Lung (tissue), 12 donors: Measurements from ENCODE around the gene PHC3. TPM values are rescaled to one million over a fixed set of nuclear protein-coding genes. Genes with fewer than 3 reads are reported as not detected.

Experiments
- ATAC-seq: fragments of 200-7000 bp; cut with Tn5 transposase; one replicate; pipeline ENCODE4 v1.9.1; 2020; ENCODE audit warnings: moderate number of reproducible peaks; ENCODE audit not compliant: insufficient read depth, low FRiP score
- DNase-seq, 3 donors: peaks; one replicate each; pipeline ENCODE4 v3.0.0-alpha.2; 2013 to 2017
- H3K27ac ChIP-seq, 2 donors: one replicate each; pipeline ENCODE4 v1.5.1; 2013; ENCODE audit warnings: mild to moderate bottlenecking in 2 of 2, moderate library complexity in 2 of 2, control low read depth in 1 of 2, inconsistent platforms in 1 of 2, low read depth in 1 of 2, low read length in 1 of 2
- H3K27me3 ChIP-seq, 3 donors: one replicate each; pipeline ENCODE4 v1.5.1; 2013; ENCODE audit warnings: low read length in 2 of 3; ENCODE audit not compliant: control insufficient read depth in 3 of 3, insufficient read depth in 3 of 3
- H3K36me3 ChIP-seq, 4 donors: one replicate each; pipeline ENCODE4 v1.5.1; 2013; ENCODE audit warnings: low read length in 4 of 4, mild to moderate bottlenecking in 1 of 4, moderate library complexity in 1 of 4; ENCODE audit not compliant: control insufficient read depth in 4 of 4, insufficient read depth in 4 of 4
- H3K4me1 ChIP-seq, 5 donors: one replicate each; pipeline ENCODE4 v1.5.1; 2013; ENCODE audit warnings: low read length in 5 of 5, mild to moderate bottlenecking in 2 of 5, moderate library complexity in 1 of 5; ENCODE audit not compliant: control insufficient read depth in 5 of 5, insufficient read depth in 5 of 5
- H3K4me3 ChIP-seq: one replicate; pipeline ENCODE4 v1.5.1; 2013; ENCODE audit warnings: mild to moderate bottlenecking, control low read depth, moderate library complexity
- H3K9ac ChIP-seq, 2 donors: one replicate each; pipeline ENCODE4 v1.5.1; 2013; ENCODE audit warnings: low read length in 2 of 2, control low read depth in 1 of 2; ENCODE audit not compliant: insufficient read depth in 1 of 2
- H3K9me3 ChIP-seq, 4 donors: one replicate each; pipeline ENCODE4 v1.5.1; 2013; ENCODE audit warnings: low read length in 3 of 4, mild to moderate bottlenecking in 1 of 4, moderate library complexity in 1 of 4; ENCODE audit not compliant: control insufficient read depth in 4 of 4, insufficient read depth in 3 of 4
- WGBS, 2 donors: extraction: QIAGEN DNeasy Blood & Tissue Kit; methylation state at CpG; one replicate each; pipeline ENCODE4 v1.1.7; 2013; 5-methylcytosine and 5-hydroxymethylcytosine counted together
- polyA plus RNA-seq, 2 donors: library from polyadenylated mRNA; stranded (reverse); fragments of 200-250 nt; gene quantifications; one replicate each; pipeline ENCODE4 v1.2.1, GENCODE V29; 2013
- total RNA-seq, 2 donors: library from RNA; depleted of rRNA in 1 of 2; stranded (reverse); fragments of >200 nt in 1 of 2; gene quantifications; one replicate each; pipeline ENCODE4 v1.2.1, GENCODE V29; 2014 to 2021
- TF ChIP-seq, protein P1 (sequence below): IDR thresholded peaks from 2 replicates; pipeline ENCODE4 v1.5.1; 2012; ENCODE audit warnings: mild to moderate bottlenecking; ENCODE audit errors: control extremely low read depth, extremely low read depth
- donor health status: control.
- donor health status: control.
- donor health status: Bipolar disorder and iron deficiency.
- donor health status: healthy.
- donor health status: DM: yes; HTN: yes; CAD: no.

Gene PHC3
- total and polyA plus RNA-seq, 4 donors = 7.6 to 110 (median 31.1) TPM

GRCh38 chr3:170056710-170057454, 124.7 kb downstream of the PHC3 start:
- 89 to 91% methylated on average over 3 of the region's 3 CpGs for WGBS, 2 donors
- H3K9me3 ChIP-seq = peaks cover 0 to 2% (median 0%) of the 10 kb centered on the region in 4 donors
- H3K4me3 ChIP-seq = no peak overlapping the region
- no peaks in the 10 kb centered on the region for H3K36me3 ChIP-seq
- DNase-seq (no peak), ATAC-seq (no peak)
- peaks cover 0 to 2% (median 0%) of the 10 kb centered on the region in 5 donors for H3K4me1 ChIP-seq
- no peak overlapping the region for H3K9ac ChIP-seq
- H3K27ac ChIP-seq = no peak overlapping the region
- no peaks in the 10 kb centered on the region for H3K27me3 ChIP-seq
- TF ChIP-seq, protein P1, sequence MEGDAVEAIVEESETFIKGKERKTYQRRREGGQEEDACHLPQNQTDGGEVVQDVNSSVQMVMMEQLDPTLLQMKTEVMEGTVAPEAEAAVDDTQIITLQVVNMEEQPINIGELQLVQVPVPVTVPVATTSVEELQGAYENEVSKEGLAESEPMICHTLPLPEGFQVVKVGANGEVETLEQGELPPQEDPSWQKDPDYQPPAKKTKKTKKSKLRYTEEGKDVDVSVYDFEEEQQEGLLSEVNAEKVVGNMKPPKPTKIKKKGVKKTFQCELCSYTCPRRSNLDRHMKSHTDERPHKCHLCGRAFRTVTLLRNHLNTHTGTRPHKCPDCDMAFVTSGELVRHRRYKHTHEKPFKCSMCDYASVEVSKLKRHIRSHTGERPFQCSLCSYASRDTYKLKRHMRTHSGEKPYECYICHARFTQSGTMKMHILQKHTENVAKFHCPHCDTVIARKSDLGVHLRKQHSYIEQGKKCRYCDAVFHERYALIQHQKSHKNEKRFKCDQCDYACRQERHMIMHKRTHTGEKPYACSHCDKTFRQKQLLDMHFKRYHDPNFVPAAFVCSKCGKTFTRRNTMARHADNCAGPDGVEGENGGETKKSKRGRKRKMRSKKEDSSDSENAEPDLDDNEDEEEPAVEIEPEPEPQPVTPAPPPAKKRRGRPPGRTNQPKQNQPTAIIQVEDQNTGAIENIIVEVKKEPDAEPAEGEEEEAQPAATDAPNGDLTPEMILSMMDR = no peak

GRCh38 chr3:170055209-170055608, 126.3 kb downstream of the PHC3 start:
- Histone ChIP-seq H3K4me1 (peaks cover 0 to 2% (median 0%) of the 10 kb centered on the region in 5 donors), H3K9ac (no peak overlapping the region), H3K4me3 (no peak overlapping the region), H3K27ac (no peak overlapping the region), H3K9me3 (peaks cover 0 to 2% (median 0%) of the 10 kb centered on the region in 4 donors), H3K36me3 (no peaks in the 10 kb centered on the region), H3K27me3 (no peaks in the 10 kb centered on the region)
- TF ChIP-seq, protein P1 = no peak
- 74 to 78% methylated on average over 5 of the region's 5 CpGs for WGBS, 2 donors
- ATAC-seq (no peak), DNase-seq (no peak)

DNA sequence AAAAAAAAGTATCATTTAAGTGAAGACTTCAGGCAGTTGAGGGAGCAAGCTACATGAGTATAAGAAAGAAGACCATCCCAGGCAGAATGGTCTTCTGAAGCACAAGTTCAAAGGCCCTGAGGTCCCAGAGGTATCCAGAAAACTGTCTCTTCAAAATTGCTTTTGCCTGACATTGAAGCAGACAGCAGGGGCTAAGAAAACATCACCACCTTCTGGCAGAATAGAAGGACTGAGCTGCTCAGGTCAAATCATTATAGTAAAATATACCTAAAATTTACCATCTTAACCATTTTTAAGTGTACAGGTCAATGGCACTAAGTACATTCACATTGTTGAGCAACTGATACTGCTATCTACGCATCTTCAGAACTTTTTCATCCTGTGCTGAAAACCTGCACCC, 127.3 kb downstream of the PHC3 start:
- Histone ChIP-seq H3K9ac (no peak overlapping the region), H3K27me3 (no peaks in the 10 kb centered on the region), H3K27ac (no peak overlapping the region), H3K4me1 (peaks cover 0 to 6% (median 0%) of the 10 kb centered on the region in 5 donors), H3K9me3 (peaks cover 0 to 2% (median 0%) of the 10 kb centered on the region in 4 donors), H3K36me3 (no peaks in the 10 kb centered on the region), H3K4me3 (no peak overlapping the region)
- ATAC-seq (no peak), DNase-seq (no peak)
- TF ChIP-seq, protein P1 = no peak
- WGBS, 2 donors = 86 to 94% methylated on average over 1 of the region's 1 CpG
